ENCODE data around the gene MS4A4A. TPM values are rescaled to one million over a fixed set of nuclear protein-coding genes. Genes with fewer than 3 reads are reported as not detected.

Gene MS4A4A
- polyA plus RNA-seq, 1 donor from 2014 or later: not detected

DNA sequence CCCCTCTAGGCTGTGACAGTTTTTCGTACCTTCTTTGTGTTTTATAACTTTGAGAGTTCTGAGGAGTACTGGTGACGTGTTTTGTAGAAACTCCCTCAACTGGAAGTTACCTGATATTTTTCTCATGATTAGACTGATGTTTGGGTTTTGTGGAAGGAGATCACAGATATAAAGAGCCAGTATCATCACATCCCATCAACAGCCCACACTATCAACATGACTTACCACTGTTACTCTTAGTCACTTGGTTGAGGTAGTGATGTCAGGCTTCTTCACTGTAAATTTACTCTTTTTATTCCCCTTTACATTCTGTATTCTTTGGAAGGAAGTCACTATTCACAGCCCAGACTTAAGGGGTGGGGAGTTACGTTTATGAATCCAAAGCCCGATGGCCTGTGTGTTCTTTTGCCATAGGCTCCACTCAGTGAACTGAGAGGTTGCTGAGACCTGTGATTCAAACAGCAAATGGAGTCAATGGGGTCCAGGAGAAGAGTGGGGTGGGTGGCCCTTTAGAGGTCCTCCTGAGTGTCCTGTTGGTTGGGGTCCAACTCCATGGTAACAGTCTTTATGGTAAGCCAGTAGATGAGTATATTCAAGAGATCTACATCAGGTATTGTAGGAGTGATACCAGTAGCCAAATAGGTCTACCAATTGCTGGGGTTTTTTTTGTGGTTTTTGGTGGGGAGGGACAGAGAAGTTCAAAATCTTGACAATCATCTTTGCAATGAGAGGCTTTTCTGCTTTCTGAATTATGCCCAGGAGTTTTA lies 22.3 kb upstream of the MS4A4A start:
- H3K79me2 ChIP-seq (replicated peaks; ENCODE audit: insufficient read depth, low read length): no peaks in the 10 kb centered on the region
- no peak overlapping the region for H3K4me2 ChIP-seq (ENCODE audit: low read length)
- H3K9me3 ChIP-seq (ENCODE audit: low read length): no peaks in the 10 kb centered on the region
- H3K9me2 ChIP-seq (ENCODE audit: insufficient read depth, low read length): no peaks in the 10 kb centered on the region
- H2AFZ ChIP-seq (ENCODE audit: low read depth, low read length): no peak overlapping the region
- no peak overlapping the region for H3K9ac ChIP-seq (ENCODE audit: low read length)
- TF ChIP-seq RAD21 (conservative IDR thresholded peaks at IDR 0.05) (no peak), POLR2AphosphoS5 (IDR thresholded peaks at IDR 0.05) (no peak), EZH2 (IDR thresholded peaks at IDR 0.05; ENCODE audit: borderline replicate concordance, insufficient read depth, low read length, poor library complexity, severe bottlenecking) (no peak), MXI1 (conservative IDR thresholded peaks at IDR 0.05; ENCODE audit: poor library complexity, severe bottlenecking) (no peak), SMC3 (conservative IDR thresholded peaks at IDR 0.05; ENCODE audit: poor library complexity) (no peak), EP300 (conservative IDR thresholded peaks at IDR 0.05; ENCODE audit: poor library complexity, severe bottlenecking) (no peak), TAF1 (IDR thresholded peaks at IDR 0.05; ENCODE audit: low read depth) (no peak)
- TF ChIP-seq, protein P1, sequence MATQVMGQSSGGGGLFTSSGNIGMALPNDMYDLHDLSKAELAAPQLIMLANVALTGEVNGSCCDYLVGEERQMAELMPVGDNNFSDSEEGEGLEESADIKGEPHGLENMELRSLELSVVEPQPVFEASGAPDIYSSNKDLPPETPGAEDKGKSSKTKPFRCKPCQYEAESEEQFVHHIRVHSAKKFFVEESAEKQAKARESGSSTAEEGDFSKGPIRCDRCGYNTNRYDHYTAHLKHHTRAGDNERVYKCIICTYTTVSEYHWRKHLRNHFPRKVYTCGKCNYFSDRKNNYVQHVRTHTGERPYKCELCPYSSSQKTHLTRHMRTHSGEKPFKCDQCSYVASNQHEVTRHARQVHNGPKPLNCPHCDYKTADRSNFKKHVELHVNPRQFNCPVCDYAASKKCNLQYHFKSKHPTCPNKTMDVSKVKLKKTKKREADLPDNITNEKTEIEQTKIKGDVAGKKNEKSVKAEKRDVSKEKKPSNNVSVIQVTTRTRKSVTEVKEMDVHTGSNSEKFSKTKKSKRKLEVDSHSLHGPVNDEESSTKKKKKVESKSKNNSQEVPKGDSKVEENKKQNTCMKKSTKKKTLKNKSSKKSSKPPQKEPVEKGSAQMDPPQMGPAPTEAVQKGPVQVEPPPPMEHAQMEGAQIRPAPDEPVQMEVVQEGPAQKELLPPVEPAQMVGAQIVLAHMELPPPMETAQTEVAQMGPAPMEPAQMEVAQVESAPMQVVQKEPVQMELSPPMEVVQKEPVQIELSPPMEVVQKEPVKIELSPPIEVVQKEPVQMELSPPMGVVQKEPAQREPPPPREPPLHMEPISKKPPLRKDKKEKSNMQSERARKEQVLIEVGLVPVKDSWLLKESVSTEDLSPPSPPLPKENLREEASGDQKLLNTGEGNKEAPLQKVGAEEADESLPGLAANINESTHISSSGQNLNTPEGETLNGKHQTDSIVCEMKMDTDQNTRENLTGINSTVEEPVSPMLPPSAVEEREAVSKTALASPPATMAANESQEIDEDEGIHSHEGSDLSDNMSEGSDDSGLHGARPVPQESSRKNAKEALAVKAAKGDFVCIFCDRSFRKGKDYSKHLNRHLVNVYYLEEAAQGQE (IDR thresholded peaks at IDR 0.05; ENCODE audit: borderline replicate concordance): no peak
- TF ChIP-seq, protein P2, sequence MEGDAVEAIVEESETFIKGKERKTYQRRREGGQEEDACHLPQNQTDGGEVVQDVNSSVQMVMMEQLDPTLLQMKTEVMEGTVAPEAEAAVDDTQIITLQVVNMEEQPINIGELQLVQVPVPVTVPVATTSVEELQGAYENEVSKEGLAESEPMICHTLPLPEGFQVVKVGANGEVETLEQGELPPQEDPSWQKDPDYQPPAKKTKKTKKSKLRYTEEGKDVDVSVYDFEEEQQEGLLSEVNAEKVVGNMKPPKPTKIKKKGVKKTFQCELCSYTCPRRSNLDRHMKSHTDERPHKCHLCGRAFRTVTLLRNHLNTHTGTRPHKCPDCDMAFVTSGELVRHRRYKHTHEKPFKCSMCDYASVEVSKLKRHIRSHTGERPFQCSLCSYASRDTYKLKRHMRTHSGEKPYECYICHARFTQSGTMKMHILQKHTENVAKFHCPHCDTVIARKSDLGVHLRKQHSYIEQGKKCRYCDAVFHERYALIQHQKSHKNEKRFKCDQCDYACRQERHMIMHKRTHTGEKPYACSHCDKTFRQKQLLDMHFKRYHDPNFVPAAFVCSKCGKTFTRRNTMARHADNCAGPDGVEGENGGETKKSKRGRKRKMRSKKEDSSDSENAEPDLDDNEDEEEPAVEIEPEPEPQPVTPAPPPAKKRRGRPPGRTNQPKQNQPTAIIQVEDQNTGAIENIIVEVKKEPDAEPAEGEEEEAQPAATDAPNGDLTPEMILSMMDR (IDR thresholded peaks at IDR 0.05; ENCODE audit: poor library complexity, severe bottlenecking): no peak
- no peaks in the 10 kb centered on the region for H3F3A ChIP-seq (ENCODE audit: insufficient read depth, low read length, poor library complexity, severe bottlenecking)
- no peaks in the 10 kb centered on the region for H4K20me1 ChIP-seq (ENCODE audit: insufficient read depth)
- no peaks in the 10 kb centered on the region for H3K36me3 ChIP-seq (ENCODE audit: insufficient read depth, low read length)
- no peaks in the 10 kb centered on the region for H3K27me3 ChIP-seq (ENCODE audit: insufficient read depth, low read depth, low read length)
- no peak overlapping the region for H3K4me3 ChIP-seq (ENCODE audit: low read length)
- H3K27ac ChIP-seq (ENCODE audit: low read length): no peak overlapping the region

GRCh38 chr11:60261014-60261413 lies 19.5 kb upstream of the MS4A4A start:
- no peak overlapping the region for H2AFZ ChIP-seq (ENCODE audit: low read depth, low read length)

More at GRCh38 chr11:60261014-60261413, 19.5 kb upstream of the MS4A4A start:
- Histone ChIP-seq H3K27ac (ENCODE audit: low read length) (no peak overlapping the region), H3K9me2 (ENCODE audit: insufficient read depth, low read length) (no peaks in the 10 kb centered on the region), H3F3A (ENCODE audit: insufficient read depth, low read length, poor library complexity, severe bottlenecking) (no peaks in the 10 kb centered on the region), H3K4me3 (ENCODE audit: low read length) (no peak overlapping the region), H3K9ac (ENCODE audit: low read length) (no peak overlapping the region), H3K36me3 (ENCODE audit: insufficient read depth, low read length) (no peaks in the 10 kb centered on the region), H3K27me3 (ENCODE audit: insufficient read depth, low read depth, low read length) (no peaks in the 10 kb centered on the region), H3K9me3 (ENCODE audit: low read length) (no peaks in the 10 kb centered on the region), H3K79me2 (replicated peaks; ENCODE audit: insufficient read depth, low read length) (no peaks in the 10 kb centered on the region), H3K4me2 (ENCODE audit: low read length) (no peak overlapping the region), H4K20me1 (ENCODE audit: insufficient read depth) (no peaks in the 10 kb centered on the region)
- TF ChIP-seq TAF1 (IDR thresholded peaks at IDR 0.05; ENCODE audit: low read depth) (no peak), SMC3 (conservative IDR thresholded peaks at IDR 0.05; ENCODE audit: poor library complexity) (no peak), POLR2AphosphoS5 (IDR thresholded peaks at IDR 0.05) (no peak), MXI1 (conservative IDR thresholded peaks at IDR 0.05; ENCODE audit: poor library complexity, severe bottlenecking) (no peak), EZH2 (IDR thresholded peaks at IDR 0.05; ENCODE audit: borderline replicate concordance, insufficient read depth, low read length, poor library complexity, severe bottlenecking) (no peak)
- TF ChIP-seq, protein P2 (IDR thresholded peaks at IDR 0.05; ENCODE audit: poor library complexity, severe bottlenecking): no peak
